ENCODE data around the gene C2orf74.

C2orf74 gene

DNA sequence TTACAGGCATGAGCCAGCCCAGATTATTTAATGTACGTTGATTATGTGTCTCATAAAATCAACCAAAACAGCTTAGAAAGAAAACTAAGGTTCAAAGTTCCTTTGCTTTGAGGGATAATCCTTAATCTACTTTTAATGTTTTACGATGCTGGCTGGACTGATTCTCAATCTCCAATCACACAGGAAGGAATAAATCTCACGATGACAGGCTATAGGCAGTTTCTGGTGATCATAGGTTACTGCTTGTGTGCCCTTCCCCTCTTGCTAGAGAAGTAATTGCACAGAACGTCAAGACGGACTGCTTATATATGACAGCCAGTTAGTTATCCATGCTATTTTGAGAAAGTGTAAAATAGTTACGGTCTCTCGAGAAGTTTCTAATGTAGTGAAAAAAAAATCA is 43.1 kb downstream of the C2orf74 start:
- TF ChIP-seq POU2F2 (IDR thresholded peaks at IDR 0.05; ENCODE audit: low read depth, low read length) = no peak
- TF ChIP-seq POLR2A (IDR thresholded peaks at IDR 0.05; ENCODE audit: low read depth, low read length) = no peak
- TF ChIP-seq TAF1 (IDR thresholded peaks at IDR 0.05; ENCODE audit: low read depth, low read length) = no peak
- no peak for TF ChIP-seq POLR2AphosphoS5 (IDR thresholded peaks at IDR 0.05; ENCODE audit: low read depth, low read length)
- TF ChIP-seq SPI1 (IDR thresholded peaks at IDR 0.05; ENCODE audit: low read depth, low read length) = no peak
- no peak for TF ChIP-seq PAX5 (IDR thresholded peaks at IDR 0.05; ENCODE audit: insufficient read depth, low read length, severe bottlenecking)
- FAIRE-seq = no peak
- no peak for DNase-seq (ENCODE audit: insufficient read length, low spot score)

DNA sequence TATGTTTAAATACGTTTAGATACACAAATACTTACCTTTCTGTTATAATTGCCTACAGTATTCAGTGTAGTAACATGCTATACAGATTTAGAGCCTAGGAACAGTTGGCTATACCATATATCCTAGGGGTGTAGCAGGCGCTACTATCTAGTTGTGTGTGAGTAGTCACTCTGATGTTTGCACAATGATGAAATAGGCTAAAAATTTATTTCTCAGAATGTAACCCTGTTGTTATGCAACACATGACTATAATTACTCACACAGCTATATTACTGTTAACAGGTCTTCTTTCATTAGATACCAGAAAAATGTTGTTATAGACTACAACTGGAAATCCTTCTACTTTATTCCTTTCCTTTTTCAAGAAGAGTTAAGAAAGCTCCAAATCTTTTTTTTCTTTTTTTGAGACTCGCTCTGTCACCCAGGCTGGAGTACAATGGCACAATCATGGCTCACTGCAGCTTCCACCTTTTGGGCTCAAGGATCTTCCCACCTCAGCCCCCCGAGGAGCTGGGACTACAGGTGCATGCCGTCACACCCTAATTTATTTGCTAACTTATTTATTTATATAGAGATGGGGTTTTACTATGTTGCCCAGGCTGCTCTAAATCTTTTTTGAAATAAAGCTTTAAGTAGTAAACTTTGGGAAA is 48.5 kb downstream of the C2orf74 start:
- FAIRE-seq (no peak), DNase-seq (ENCODE audit: insufficient read length, low spot score) (no peak)
- TF ChIP-seq TAF1 (IDR thresholded peaks at IDR 0.05; ENCODE audit: low read depth, low read length) = no peak
- no peak for TF ChIP-seq SPI1 (IDR thresholded peaks at IDR 0.05; ENCODE audit: low read depth, low read length)
- TF ChIP-seq PAX5 (IDR thresholded peaks at IDR 0.05; ENCODE audit: insufficient read depth, low read length, severe bottlenecking) = no peak
- TF ChIP-seq POLR2A (IDR thresholded peaks at IDR 0.05; ENCODE audit: low read depth, low read length) = no peak
- TF ChIP-seq POU2F2 (IDR thresholded peaks at IDR 0.05; ENCODE audit: low read depth, low read length) = no peak
- TF ChIP-seq POLR2AphosphoS5 (IDR thresholded peaks at IDR 0.05; ENCODE audit: low read depth, low read length) = no peak

DNA sequence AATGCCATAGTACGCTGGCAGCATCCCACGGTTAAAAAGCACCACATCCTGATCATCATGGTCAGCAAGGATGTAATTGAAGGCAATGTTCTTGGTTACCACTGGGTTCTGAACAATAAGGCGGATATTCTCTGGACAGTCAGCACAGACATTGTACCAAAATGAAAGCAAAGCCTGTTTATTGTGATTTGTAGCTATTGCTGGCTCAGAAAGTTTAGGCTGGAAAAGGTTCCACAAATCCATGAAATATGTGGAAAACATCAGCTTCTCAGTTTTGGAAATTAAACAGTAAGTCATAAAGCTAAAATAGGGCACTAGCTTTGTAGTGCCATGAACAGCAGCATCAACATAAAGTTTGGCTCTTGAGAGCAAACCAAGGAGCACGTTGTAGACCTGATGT is 52.2 kb downstream of the C2orf74 start:
- DNase-seq (ENCODE audit: insufficient read length, low spot score) (no peak), FAIRE-seq (peak; percentile 35)
- TF ChIP-seq SPI1 (IDR thresholded peaks at IDR 0.05; ENCODE audit: low read depth, low read length) (no peak), PAX5 (IDR thresholded peaks at IDR 0.05; ENCODE audit: insufficient read depth, low read length, severe bottlenecking) (no peak), TAF1 (IDR thresholded peaks at IDR 0.05; ENCODE audit: low read depth, low read length) (no peak)
